Left lung (tissue), 10 donors: ENCODE data around the gene CEP95. TPM values are rescaled to one million over a fixed set of nuclear protein-coding genes. Genes with fewer than 3 reads are reported as not detected.

Source experiments
- ATAC-seq: fragments of 200-7000 bp; cut with Tn5 transposase; one replicate; pipeline ENCODE4 v1.9.1; 2020; ENCODE audit warnings: moderate library complexity
- DNase-seq, 4 donors: peaks; one replicate each; pipeline ENCODE4 v3.0.0-alpha.2; 2013 to 2020
- H3K27ac ChIP-seq, 2 donors: fragments of 200-600 bp; sonication (generic) in 1 of 2; one replicate each; pipeline versions ENCODE4 v1.5.0 to v1.8.0; 2020 to 2021
- H3K27me3 ChIP-seq, 2 donors: fragments of 200-600 bp; sonication (generic) in 1 of 2; one replicate each; pipeline versions ENCODE4 v1.5.0 to v1.8.0; 2020 to 2021
- H3K36me3 ChIP-seq, 2 donors: fragments of 200-600 bp; sonication (generic) in 1 of 2; one replicate each; pipeline versions ENCODE4 v1.5.0 to v1.8.0; 2020 to 2021
- H3K4me1 ChIP-seq, 2 donors: fragments of 200-600 bp; one replicate each; pipeline ENCODE4 v1.8.0; 2021
- H3K4me3 ChIP-seq, 2 donors: fragments of 200-600 bp; sonication (generic) in 1 of 2; one replicate each; pipeline versions ENCODE4 v1.5.0 to v1.8.0; 2020 to 2021; ENCODE audit warnings: mild to moderate bottlenecking in 1 of 2
- H3K9me3 ChIP-seq, 2 donors: fragments of 200-600 bp; sonication (generic) in 1 of 2; one replicate each; pipeline versions ENCODE4 v1.5.0 to v1.8.0; 2020 to 2021
- intact Hi-C, 2 donors: fragments of 100-400 bp; cut with DNase I; formaldehyde crosslinking; loops; one replicate each; pipeline versions ENCODE4 v1.11.2 to v1.14.2; 2022
- polyA plus RNA-seq, 6 donors: library from polyadenylated mRNA; unstranded; fragments of 120-200 nt; gene quantifications; one replicate each; pipeline ENCODE4 v1.2.1, GENCODE V29; 2013; ENCODE audit not compliant: insufficient read length in 6 of 6
- total RNA-seq, 2 donors: library from RNA; stranded (reverse); fragmentation: NEBNext Ultra II Directional; extraction: Animal tissue kit (Norgen Biotek cat#: 25700); gene quantifications; one replicate each; pipeline ENCODE4 v1.2.1, GENCODE V29; 2021
- TF ChIP-seq, protein P1 (sequence below), 2 donors: fragments of 200-600 bp; sonication (generic) in 1 of 2; IDR thresholded peaks; one replicate each; pipeline versions ENCODE4 v1.5.0 to v1.8.0; 2021; ENCODE audit warnings: antibody characterized with exemption in 2 of 2
- donor health status: DM: no; HTN: yes; CAD: no.
- donor health status: DM: no; HTN: no; CAD: no.

Gene CEP95
- total and polyA plus RNA-seq, 8 donors: 21.2 to 202 (median 148) TPM

DNA sequence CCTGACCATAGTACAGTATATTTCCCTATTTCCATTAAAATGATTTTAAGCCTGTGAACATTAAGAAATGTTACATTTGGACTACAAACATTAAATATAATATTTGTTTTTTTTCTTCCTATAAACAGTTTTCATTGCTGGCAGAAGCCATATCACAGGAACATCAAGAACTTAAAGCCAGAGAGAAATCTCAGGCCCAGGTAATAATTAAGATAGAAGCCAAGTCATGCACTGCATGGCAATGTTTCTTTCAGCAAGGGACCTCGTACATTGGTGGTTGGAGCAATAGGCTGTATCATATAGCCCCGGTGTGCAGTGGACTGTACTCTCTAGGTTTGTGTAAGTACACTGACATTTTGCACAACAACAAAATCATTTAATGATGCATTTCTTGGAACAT is 30.1 kb downstream of the CEP95 start:
- intact Hi-C loops: no loop called here
- Histone ChIP-seq H3K27ac (no peak overlapping the region), H3K27me3 (no peaks in the 10 kb centered on the region), H3K4me1 (no peaks in the 10 kb centered on the region), H3K36me3 (peaks cover 0 to 92% of the 10 kb centered on the region in 2 donors), H3K9me3 (no peaks in the 10 kb centered on the region), H3K4me3 (no peak overlapping the region)
- ATAC-seq (no peak), DNase-seq (no peak)
- TF ChIP-seq, protein P1, sequence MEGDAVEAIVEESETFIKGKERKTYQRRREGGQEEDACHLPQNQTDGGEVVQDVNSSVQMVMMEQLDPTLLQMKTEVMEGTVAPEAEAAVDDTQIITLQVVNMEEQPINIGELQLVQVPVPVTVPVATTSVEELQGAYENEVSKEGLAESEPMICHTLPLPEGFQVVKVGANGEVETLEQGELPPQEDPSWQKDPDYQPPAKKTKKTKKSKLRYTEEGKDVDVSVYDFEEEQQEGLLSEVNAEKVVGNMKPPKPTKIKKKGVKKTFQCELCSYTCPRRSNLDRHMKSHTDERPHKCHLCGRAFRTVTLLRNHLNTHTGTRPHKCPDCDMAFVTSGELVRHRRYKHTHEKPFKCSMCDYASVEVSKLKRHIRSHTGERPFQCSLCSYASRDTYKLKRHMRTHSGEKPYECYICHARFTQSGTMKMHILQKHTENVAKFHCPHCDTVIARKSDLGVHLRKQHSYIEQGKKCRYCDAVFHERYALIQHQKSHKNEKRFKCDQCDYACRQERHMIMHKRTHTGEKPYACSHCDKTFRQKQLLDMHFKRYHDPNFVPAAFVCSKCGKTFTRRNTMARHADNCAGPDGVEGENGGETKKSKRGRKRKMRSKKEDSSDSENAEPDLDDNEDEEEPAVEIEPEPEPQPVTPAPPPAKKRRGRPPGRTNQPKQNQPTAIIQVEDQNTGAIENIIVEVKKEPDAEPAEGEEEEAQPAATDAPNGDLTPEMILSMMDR (IDR thresholded peaks at IDR 0.05): no peak

DNA sequence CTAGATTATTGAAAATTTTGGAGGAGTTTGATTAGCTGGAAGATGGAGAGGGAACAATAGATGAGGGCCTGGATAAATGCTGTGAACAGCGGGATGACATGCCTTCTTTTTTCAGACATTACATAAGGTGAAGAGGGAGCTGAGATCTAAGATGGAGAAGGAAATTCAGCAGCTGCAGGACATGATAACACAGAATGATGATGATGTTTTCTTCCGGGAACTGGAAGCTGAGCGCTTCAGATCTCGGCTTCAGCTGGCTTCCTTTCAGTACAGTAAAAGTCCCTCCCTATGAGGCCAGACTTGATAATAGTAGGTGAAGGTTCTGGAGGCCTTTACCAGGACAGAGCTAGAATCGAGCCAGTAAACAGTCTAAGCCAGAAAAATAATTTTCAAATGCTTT is 30.7 kb downstream of the CEP95 start:
- no peak for ATAC-seq
- H3K36me3 ChIP-seq: peaks cover 0 to 92% of the 10 kb centered on the region in 2 donors
- no peaks in the 10 kb centered on the region for H3K27me3 ChIP-seq
- TF ChIP-seq, protein P1 (IDR thresholded peaks at IDR 0.05): no peak
- DNase-seq: no peak
- no peak overlapping the region for H3K4me3 ChIP-seq
- H3K4me1 ChIP-seq: no peaks in the 10 kb centered on the region
- no peaks in the 10 kb centered on the region for H3K9me3 ChIP-seq
- no peak overlapping the region for H3K27ac ChIP-seq
- intact Hi-C loops: no loop called here

DNA sequence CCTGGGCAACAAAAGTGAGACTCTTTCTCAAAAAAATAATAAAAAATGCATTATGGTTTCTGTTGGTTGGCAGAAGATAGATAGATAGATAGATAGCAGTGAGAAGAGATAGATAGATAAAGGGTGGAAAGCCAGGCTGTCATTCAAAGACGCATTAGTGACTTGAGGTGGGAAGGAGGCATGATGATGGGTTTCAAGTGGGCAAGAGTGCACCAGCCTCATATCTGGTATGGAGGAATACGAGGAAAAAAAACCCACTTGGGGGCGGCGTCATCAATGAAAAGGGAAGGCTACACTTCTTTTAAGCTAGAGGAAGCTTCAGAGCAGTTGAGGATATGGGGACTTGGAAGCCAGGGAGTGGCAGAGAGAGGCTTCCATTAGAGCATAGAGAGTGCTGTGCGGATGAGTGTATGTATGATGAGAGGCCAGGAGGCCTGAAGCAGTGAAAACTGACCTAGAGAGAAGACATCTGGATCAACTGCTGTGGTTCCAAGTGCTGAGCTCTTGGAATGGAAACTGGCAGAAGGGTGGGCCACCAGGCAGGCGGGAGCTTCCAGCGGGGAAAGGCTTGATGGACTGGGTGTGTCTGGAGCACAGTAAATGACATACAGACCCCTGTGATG is 31.8 kb downstream of the CEP95 start:
- ATAC-seq (peak; percentile 36), DNase-seq (peak in 2 of 4 donors; percentile 56 to 74)
- H3K27ac ChIP-seq: no peak overlapping the region
- peaks cover 0 to 92% of the 10 kb centered on the region in 2 donors for H3K36me3 ChIP-seq
- H3K4me1 ChIP-seq: no peaks in the 10 kb centered on the region
- no peaks in the 10 kb centered on the region for H3K27me3 ChIP-seq
- intact Hi-C loops: no loop called here
- H3K4me3 ChIP-seq: no peak overlapping the region
- TF ChIP-seq, protein P1 (IDR thresholded peaks at IDR 0.05): no peak
- no peaks in the 10 kb centered on the region for H3K9me3 ChIP-seq

DNA sequence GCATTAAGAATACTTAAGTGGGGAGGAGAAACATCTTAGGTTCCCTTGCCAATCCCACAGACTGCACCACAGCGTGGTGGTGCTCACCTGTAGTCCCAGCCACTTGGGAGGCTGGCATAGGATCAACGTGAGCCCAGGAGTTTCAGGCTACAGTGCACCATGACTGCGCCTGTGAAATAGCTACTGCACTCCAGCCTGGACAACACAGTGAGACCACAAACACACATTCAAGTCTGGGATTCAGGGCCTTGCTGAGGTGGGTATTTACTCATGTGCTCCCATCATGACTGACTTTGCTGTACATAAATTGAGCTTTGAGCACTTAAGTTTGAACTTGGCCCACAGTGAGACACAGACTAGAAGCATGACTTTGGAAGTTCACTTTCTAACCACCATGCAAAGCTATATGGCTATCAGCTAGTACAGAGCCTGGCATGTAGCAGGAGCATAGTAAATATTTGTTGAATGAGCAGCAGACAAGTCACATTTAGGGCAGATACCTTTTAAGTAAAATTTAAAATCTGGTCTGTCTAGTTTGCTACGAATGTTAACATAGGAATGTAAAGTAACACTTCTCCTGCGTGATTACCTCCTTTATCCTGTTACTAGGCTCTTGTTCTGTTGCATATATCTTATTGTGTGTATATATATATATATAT is 33.5 kb downstream of the CEP95 start:
- Histone ChIP-seq H3K27me3 (no peaks in the 10 kb centered on the region), H3K9me3 (no peaks in the 10 kb centered on the region), H3K4me1 (no peaks in the 10 kb centered on the region), H3K27ac (no peak overlapping the region), H3K4me3 (no peak overlapping the region), H3K36me3 (peaks cover 0 to 90% of the 10 kb centered on the region in 2 donors)
- intact Hi-C loops: no loop called here
- ATAC-seq (no peak), DNase-seq (no peak)
- TF ChIP-seq, protein P1 (IDR thresholded peaks at IDR 0.05): no peak

DNA sequence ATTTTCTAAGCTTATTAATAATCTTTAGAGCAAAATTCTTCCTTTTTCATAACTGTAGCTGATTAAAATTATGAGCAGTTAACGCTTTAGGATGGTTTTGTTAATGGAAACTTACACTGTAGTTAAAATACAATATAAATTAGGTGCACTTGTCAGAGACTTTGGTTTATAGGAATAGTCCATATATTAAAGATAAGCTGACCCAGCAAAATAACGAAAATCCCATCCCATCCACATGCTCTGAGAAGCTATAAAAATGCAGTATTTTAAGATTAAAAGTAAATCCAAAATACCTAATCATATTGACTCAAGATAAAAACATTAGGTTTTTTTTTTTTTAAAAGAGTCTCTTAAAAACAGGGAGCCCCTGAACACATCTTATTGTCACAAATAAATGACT is 38.0 kb downstream of the CEP95 start:
- Histone ChIP-seq H3K4me3 (no peak overlapping the region), H3K27me3 (no peaks in the 10 kb centered on the region), H3K9me3 (no peaks in the 10 kb centered on the region), H3K36me3 (peaks cover 0 to 86% of the 10 kb centered on the region in 2 donors), H3K27ac (no peak overlapping the region), H3K4me1 (no peaks in the 10 kb centered on the region)
- DNase-seq (no peak), ATAC-seq (no peak)
- TF ChIP-seq, protein P1 (IDR thresholded peaks at IDR 0.05): no peak
- intact Hi-C loops: no loop called here
